GM12878 (cell line): ENCODE measurements around the gene LDLRAP1. TPM values are rescaled to one million over a fixed set of nuclear protein-coding genes. Genes with fewer than 3 reads are reported as not detected.

ENCODE experiments used
- ATAC-seq: fragments of 200-7000 bp; cut with Tn5 transposase; 3 replicates; pipeline ENCODE4 v1.9.1; 2020; ENCODE audit warnings: mild to moderate bottlenecking, moderate library complexity
- BruUV-seq: library from RNA; stranded (reverse); fragments of 400-500 nt; replicated peaks from 2 replicates; lab custom pipeline; 2021; lab: Mats Ljungman, UMichigan
- CTCF ChIA-PET: fragments of 300-600 bp; sonication (Branson Sonifier 250); formaldehyde crosslinking; extraction: SDS; loops from one replicate; lab custom pipeline; 2021; ENCODE audit warnings: inconsistent platforms; lab: Yijun Ruan, JAX
- POLR2A ChIA-PET: fragments of 350-600 bp; formaldehyde crosslinking; extraction: SDS; loops from one replicate; lab custom pipeline; 2021; ENCODE audit warnings: inconsistent platforms; lab: Charles Lee
- RAD21 ChIA-PET: fragments of 300-600 bp; sonication (Branson Sonifier 250); formaldehyde crosslinking; loops from one replicate; lab custom pipeline; 2023; ENCODE audit warnings: antibody characterized with exemption; ENCODE audit not compliant: unreplicated experiment; lab: Charles Lee
- SMC1A ChIA-PET: fragments of 300-600 bp; sonication (Branson Sonifier 250); formaldehyde crosslinking; loops from one replicate; lab custom pipeline; 2023; ENCODE audit not compliant: unreplicated experiment, uncharacterized antibody; lab: Charles Lee
- DNase-seq: peaks from one replicate; pipeline ENCODE4 v3.0.0-alpha.2; 2011; ENCODE audit warnings: low read depth, low spot score
- FAIRE-seq: peaks from 3 replicates; lab custom pipeline; 2011; peaks lifted over from hg19 to GRCh38; lab: Jason Lieb, UNC
- H2AFZ ChIP-seq: 2 replicates; pipeline ENCODE4 v1.6.0; 2011; ENCODE audit warnings: low read depth, low read length, control low read depth; ENCODE audit not compliant: control insufficient read depth
- H3K27ac ChIP-seq: 2 replicates; pipeline ENCODE4 v1.5.1; 2011; ENCODE audit warnings: control low read depth; ENCODE audit not compliant: control insufficient read depth, insufficient read depth
- H3K27me3 ChIP-seq, 2 experiments: replicated peaks in 1 of 2; 2 replicates each; pipeline versions ENCODE4 v1.6.0 to v1.6.1; 2011; ENCODE audit warnings: low read length in 1 of 2; ENCODE audit not compliant: control insufficient read depth in 2 of 2, insufficient read depth in 2 of 2
- H3K36me3 ChIP-seq, 2 experiments: 2 replicates each; pipeline ENCODE4 v1.5.1; 2011; ENCODE audit warnings: low read length in 1 of 2; ENCODE audit not compliant: control insufficient read depth in 2 of 2, insufficient read depth in 2 of 2
- H3K4me1 ChIP-seq: 2 replicates; pipeline ENCODE4 v1.6.1; 2011; ENCODE audit warnings: mild to moderate bottlenecking, low read length, moderate library complexity, mixed read lengths; ENCODE audit not compliant: control insufficient read depth, insufficient read depth
- H3K4me2 ChIP-seq: 2 replicates; pipeline ENCODE4 v1.6.0; 2011; ENCODE audit warnings: control low read depth; ENCODE audit not compliant: control insufficient read depth, insufficient read depth
- H3K4me3 ChIP-seq: fragments of 200-600 bp; sonication (generic); 2 replicates; pipeline ENCODE4 v1.5.1; 2016
- H3K79me2 ChIP-seq: 2 replicates; pipeline ENCODE4 v1.6.0; 2011; ENCODE audit warnings: low read length; ENCODE audit not compliant: control insufficient read depth, insufficient read depth
- H3K9ac ChIP-seq: 2 replicates; pipeline ENCODE4 v1.8.0; 2011; ENCODE audit warnings: low read length, control low read depth, mixed read lengths; ENCODE audit not compliant: control insufficient read depth, insufficient read depth
- H3K9me3 ChIP-seq: replicated peaks from 3 replicates; pipeline ENCODE4 v1.5.1; 2011; ENCODE audit warnings: mild to moderate bottlenecking, low read length; ENCODE audit not compliant: control insufficient read depth, insufficient read depth
- H4K20me1 ChIP-seq: 2 replicates; pipeline ENCODE4 v1.6.0; 2011; ENCODE audit not compliant: control insufficient read depth, insufficient read depth
- EGR1 ChIP-seq, 2 experiments: IDR thresholded peaks; 1 replicate in 1 of 2; 2 replicates in 1 of 2; pipeline ENCODE4 v1.6.1; 2011 to 2012; ENCODE audit warnings: low read depth in 2 of 2, low read length in 2 of 2, borderline replicate concordance in 1 of 2, mild to moderate bottlenecking in 1 of 2, moderate library complexity in 1 of 2
- EP300 ChIP-seq, 2 experiments: fragments of 150-350 bp in 1 of 2; IDR thresholded peaks; 2 replicates each; pipeline ENCODE4 v1.6.1; 2011 to 2012; ENCODE audit warnings: low read depth in 2 of 2, low read length in 2 of 2, borderline replicate concordance in 1 of 2, improper control_type of control experiment in 1 of 2, inconsistent platforms in 1 of 2; ENCODE audit not compliant: control insufficient read depth in 1 of 2
- FOS ChIP-seq: IDR thresholded peaks from 3 replicates; pipeline ENCODE4 v1.6.1; 2011; ENCODE audit warnings: borderline replicate concordance; ENCODE audit not compliant: insufficient read length; ENCODE audit errors: extremely low read depth
- GATAD2B ChIP-seq: fragments of 450-650 bp; conservative IDR thresholded peaks from 2 replicates; pipeline ENCODE4 v1.6.1; 2017; ENCODE audit warnings: low read depth, mild to moderate bottlenecking, moderate library complexity
- HDAC2 ChIP-seq: fragments of 200-600 bp; sonication (generic); IDR thresholded peaks from 2 replicates; pipeline ENCODE4 v1.6.1; 2017
- NRF1 ChIP-seq: conservative IDR thresholded peaks from 2 replicates; pipeline ENCODE4 v1.6.1; 2011; ENCODE audit warnings: mild to moderate bottlenecking, low read depth, low read length, improper control_type of control experiment
- SIN3A ChIP-seq: IDR thresholded peaks from 2 replicates; pipeline ENCODE4 v1.6.1; 2012; ENCODE audit warnings: low read depth, low read length, improper control_type of control experiment
- SMARCA5 ChIP-seq: fragments of 450-650 bp; IDR thresholded peaks from 2 replicates; pipeline ENCODE4 v1.6.1; 2017; ENCODE audit warnings: mild to moderate bottlenecking
- TBL1XR1 ChIP-seq: IDR thresholded peaks from 2 replicates; pipeline ENCODE4 v1.6.1; 2012; ENCODE audit warnings: low read depth, low read length, improper control_type of control experiment
- ZNF384 ChIP-seq: IDR thresholded peaks from 2 replicates; pipeline ENCODE4 v1.6.1; 2012; ENCODE audit warnings: low read depth, mild to moderate bottlenecking, low read length, improper control_type of control experiment, borderline replicate concordance
- WGBS: methylation state at CpG from one replicate; pipeline ENCODE4 v1.1.6; 2016; ENCODE audit warnings: low lambda C conversion rate; ENCODE audit not compliant: insufficient replicate concordance, insufficient coverage; ENCODE audit errors: missing lambda C conversion rate; 5-methylcytosine and 5-hydroxymethylcytosine counted together
- in situ Hi-C: fragments of 300-500 bp; cut with MboI; formaldehyde crosslinking; loops from 9 replicates; pipeline ENCODE4 v1.14.3; 2018; ENCODE audit warnings: mixed read lengths
- intact Hi-C: fragments of 100-400 bp; cut with micrococcal nuclease; formaldehyde crosslinking; loops from one replicate; pipeline ENCODE4 v1.14.2; 2022; ENCODE audit not compliant: unreplicated experiment
- polyA plus RNA-seq, 11 experiments: library from polyadenylated mRNA; depleted of rRNA in 4 of 11; unstranded in 6 of 11; stranded (reverse) in 5 of 11; fragments of >200 nt; fragmentation: Nextera tagmentation in 4 of 11; fragmentation: Illumina TruSeq in 1 of 11; extraction: Ambion mirVana in 4 of 11; extraction: Trizol in 1 of 11; gene quantifications; 1 replicate in 1 of 11; 2 replicates in 10 of 11; pipeline versions ENCODE4 v1.2.1 to v1.2.3, GENCODE V29; 2011 to 2016; ENCODE audit warnings: inconsistent platforms in 2 of 11, missing spikeins in 2 of 11, low read depth in 1 of 11
- total RNA-seq, 4 experiments: library from RNA; depleted of rRNA in 3 of 4; stranded (reverse); fragments of >200 nt in 3 of 4; fragmentation: Illumina TruSeq in 1 of 4; extraction: Trizol in 1 of 4; gene quantifications; 2 replicates each; pipeline versions ENCODE4 v1.2.1 to v1.2.3, GENCODE V29; 2013 to 2021
- TF ChIP-seq, protein P1 (sequence below): fragments of 450-650 bp; formaldehyde crosslinking; IDR thresholded peaks from 2 replicates; pipeline ENCODE4 v1.4.0; 2020; ENCODE audit warnings: mild to moderate bottlenecking, moderate library complexity

Gene LDLRAP1
- total and polyA plus RNA-seq, 10 of the 15 experiments (the other 5 are each of a cell fraction or from before 2014, with no cell fraction given), result 0.43 to 37.6 (median 22.0) TPM

DNA sequence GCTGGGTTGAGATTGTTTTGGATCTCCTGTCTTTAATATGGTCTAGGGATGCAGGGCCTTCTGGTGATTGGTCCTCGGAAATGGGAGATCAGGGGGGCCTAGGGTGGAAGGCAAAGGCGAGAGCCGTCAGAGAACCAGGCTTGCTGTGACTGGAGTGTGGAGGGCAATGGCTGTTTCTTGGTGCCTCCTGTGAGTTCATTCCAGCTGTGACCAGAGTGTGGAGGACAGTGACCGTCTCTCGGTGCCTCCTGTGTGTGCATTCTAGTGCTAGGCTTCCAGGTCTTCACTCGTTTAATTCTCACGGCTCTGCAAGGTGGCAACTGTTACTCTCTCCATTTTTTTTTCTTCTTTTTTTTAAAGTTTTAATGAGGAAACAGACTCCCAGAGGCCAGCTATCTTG lies 14.1 kb downstream of the LDLRAP1 start (continued):
- no peak for TF ChIP-seq HDAC2
- TF ChIP-seq FOS, result no peak
- TF ChIP-seq SMARCA5, result no peak
- TF ChIP-seq SIN3A, result no peak
- TF ChIP-seq ZNF384, result no peak
- no peak for TF ChIP-seq GATAD2B
- TF ChIP-seq EP300 (IDR thresholded peaks at IDR 0.05; ENCODE audit: borderline replicate concordance in 1 of 2, control insufficient read depth in 1 of 2, low read depth in 2 of 2, low read length in 2 of 2), result no peak
- TF ChIP-seq TBL1XR1, result no peak
- no peak for TF ChIP-seq NRF1
- TF ChIP-seq EGR1 (IDR thresholded peaks at IDR 0.05; ENCODE audit: borderline replicate concordance in 1 of 2, low read depth in 2 of 2, low read length in 2 of 2), result no peak
- TF ChIP-seq, all 136 proteins: peak for 0

DNA sequence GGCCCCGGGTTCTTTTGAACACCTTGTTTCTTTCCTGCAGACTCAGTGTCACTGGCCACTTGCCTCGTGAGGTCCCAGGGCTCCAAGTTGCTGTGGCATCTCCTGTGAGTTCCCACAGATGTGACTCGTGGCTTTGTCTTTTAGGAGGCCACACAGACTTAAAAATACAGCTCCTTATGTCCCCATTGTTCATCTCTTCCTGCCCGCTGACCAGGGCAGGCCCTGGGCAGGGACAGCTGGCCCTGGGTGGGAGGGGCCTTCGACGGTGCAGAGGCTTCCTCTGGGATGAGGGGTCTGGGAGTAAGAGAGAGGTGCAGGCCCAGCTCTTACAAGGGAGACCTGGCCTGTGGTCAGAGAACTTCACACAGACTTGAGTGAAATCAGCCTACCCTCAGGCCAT lies 15.6 kb downstream of the LDLRAP1 start:
- Histone ChIP-seq H3K9me3 (no peaks in the 10 kb centered on the region), H3K4me2 (no peak overlapping the region), H2AFZ (no peak overlapping the region), H3K4me1 (peaks cover 30% of the 10 kb centered on the region), H4K20me1 (0 out of 2 replicates have a peak, but pooled peaks cover 3% of the 10 kb centered on the region), H3K79me2 (no peaks in the 10 kb centered on the region), H3K36me3 (peaks cover 0 to 12% of the 10 kb centered on the region in 2 experiments; a peak in 2 of 4 replicates), H3K4me3 (no peak overlapping the region), H3K27ac (no peak overlapping the region), H3K9ac (no peak overlapping the region), H3K27me3 (no peaks in the 10 kb centered on the region)
- ATAC-seq (no peak), FAIRE-seq (no peak), DNase-seq (no peak)
- ChIA-PET SMC1A (no interaction called here), RAD21 (no interaction called here), POLR2A (no interaction called here), CTCF (interaction anchor here (1.2 kb wide), 1 partner anchor 24 kb away, joined by 3 read pairs; no protein-coding TSS in a partner anchor)
- intact Hi-C loops (no loop called here), in situ Hi-C loops (no loop called here)
- WGBS, result 74% methylated on average over 6 of the region's 6 CpGs
- no TSS peak for BruUV-seq
- no peak for TF ChIP-seq SIN3A
- TF ChIP-seq, protein P1, sequence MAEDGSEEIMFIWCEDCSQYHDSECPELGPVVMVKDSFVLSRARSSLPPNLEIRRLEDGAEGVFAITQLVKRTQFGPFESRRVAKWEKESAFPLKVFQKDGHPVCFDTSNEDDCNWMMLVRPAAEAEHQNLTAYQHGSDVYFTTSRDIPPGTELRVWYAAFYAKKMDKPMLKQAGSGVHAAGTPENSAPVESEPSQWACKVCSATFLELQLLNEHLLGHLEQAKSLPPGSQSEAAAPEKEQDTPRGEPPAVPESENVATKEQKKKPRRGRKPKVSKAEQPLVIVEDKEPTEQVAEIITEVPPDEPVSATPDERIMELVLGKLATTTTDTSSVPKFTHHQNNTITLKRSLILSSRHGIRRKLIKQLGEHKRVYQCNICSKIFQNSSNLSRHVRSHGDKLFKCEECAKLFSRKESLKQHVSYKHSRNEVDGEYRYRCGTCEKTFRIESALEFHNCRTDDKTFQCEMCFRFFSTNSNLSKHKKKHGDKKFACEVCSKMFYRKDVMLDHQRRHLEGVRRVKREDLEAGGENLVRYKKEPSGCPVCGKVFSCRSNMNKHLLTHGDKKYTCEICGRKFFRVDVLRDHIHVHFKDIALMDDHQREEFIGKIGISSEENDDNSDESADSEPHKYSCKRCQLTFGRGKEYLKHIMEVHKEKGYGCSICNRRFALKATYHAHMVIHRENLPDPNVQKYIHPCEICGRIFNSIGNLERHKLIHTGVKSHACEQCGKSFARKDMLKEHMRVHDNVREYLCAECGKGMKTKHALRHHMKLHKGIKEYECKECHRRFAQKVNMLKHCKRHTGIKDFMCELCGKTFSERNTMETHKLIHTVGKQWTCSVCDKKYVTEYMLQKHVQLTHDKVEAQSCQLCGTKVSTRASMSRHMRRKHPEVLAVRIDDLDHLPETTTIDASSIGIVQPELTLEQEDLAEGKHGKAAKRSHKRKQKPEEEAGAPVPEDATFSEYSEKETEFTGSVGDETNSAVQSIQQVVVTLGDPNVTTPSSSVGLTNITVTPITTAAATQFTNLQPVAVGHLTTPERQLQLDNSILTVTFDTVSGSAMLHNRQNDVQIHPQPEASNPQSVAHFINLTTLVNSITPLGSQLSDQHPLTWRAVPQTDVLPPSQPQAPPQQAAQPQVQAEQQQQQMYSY (CRISPR knock-in tag), result no peak
